T-helper 2 cell treated with Interferon-gamma antibody and Interleukin-4, amounts not matched to agents 5 μg/mL and 100 μg/mL, for 36 hours (primary cell): ENCODE measurements around the gene PLEK.
"Not testable (repeated sequence)": the region's sequence is repeated elsewhere in the genome, so short reads cannot be mapped to it uniquely, and the experiment has no call there.

Source experiments
- DNase-seq: peaks from one replicate; pipeline ENCODE4 v3.0.0; 2021; ENCODE audit warnings: low spot score
- H3K27ac Mint-ChIP-seq: one replicate; pipeline ENCODE4 v1.8.0; 2021; ENCODE audit warnings: mild to moderate bottlenecking, mixed read lengths
- H3K27me3 Mint-ChIP-seq: one replicate; pipeline ENCODE4 v1.8.0; 2021; ENCODE audit warnings: low read depth, mixed read lengths
- H3K36me3 Mint-ChIP-seq: one replicate; pipeline ENCODE4 v1.8.0; 2021; ENCODE audit warnings: low read depth, mixed read lengths
- H3K4me1 Mint-ChIP-seq: one replicate; pipeline ENCODE4 v1.8.0; 2021; ENCODE audit warnings: low read depth, mixed read lengths
- H3K4me3 Mint-ChIP-seq: one replicate; pipeline ENCODE4 v1.8.0; 2022; ENCODE audit warnings: mild to moderate bottlenecking, moderate library complexity, mixed read lengths
- H3K9me3 Mint-ChIP-seq: one replicate; pipeline ENCODE4 v1.8.0; 2021; ENCODE audit warnings: mixed read lengths

PLEK gene

DNA sequence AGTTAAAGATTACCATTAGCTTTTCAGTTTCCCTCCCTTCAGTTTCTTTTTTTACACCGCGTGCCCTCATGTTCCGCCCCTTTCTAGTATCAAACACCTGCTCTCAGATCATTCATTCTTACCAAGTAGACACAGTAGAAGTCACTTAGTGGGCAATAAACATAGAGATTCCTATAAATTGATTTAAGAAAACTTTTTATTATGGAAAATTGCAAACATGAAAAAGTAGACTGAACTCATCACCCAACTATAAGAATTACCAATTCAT, 24.1 kb upstream of the PLEK start:
- Mint-ChIP-seq H3K36me3 (no peaks in the 10 kb centered on the region), H3K27me3 (peaks cover 50% of the 10 kb centered on the region), H3K4me3 (no peak overlapping the region), H3K27ac (no peak overlapping the region), H3K4me1 (no peaks in the 10 kb centered on the region), H3K9me3 (no peaks in the 10 kb centered on the region)
- no peak for DNase-seq

DNA sequence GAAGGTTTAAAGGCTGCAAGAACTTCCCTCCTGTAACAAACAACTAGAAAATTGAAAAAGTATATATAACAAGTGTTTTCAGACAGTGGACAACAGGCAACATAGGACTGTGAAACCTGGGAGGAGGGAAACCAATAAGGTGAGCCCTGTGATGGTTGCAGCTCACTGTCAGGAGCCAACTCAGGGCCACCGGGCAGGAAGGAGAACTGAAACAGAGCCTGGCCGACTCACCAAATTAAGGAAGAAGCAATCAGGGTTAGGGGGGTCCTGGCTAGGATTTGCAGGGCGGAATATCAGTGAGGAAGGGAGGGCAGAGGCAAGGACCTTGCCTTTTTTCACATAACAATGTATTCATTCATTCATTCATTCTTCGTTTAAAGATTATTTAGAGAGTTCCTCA, 23.5 kb upstream of the PLEK start:
- H3K9me3 Mint-ChIP-seq: no peaks in the 10 kb centered on the region
- H3K27me3 Mint-ChIP-seq: peaks cover 56% of the 10 kb centered on the region
- H3K4me3 Mint-ChIP-seq: no peak overlapping the region
- H3K36me3 Mint-ChIP-seq: no peaks in the 10 kb centered on the region
- no peaks in the 10 kb centered on the region for H3K4me1 Mint-ChIP-seq
- H3K27ac Mint-ChIP-seq: no peak overlapping the region
- DNase-seq: no peak

DNA sequence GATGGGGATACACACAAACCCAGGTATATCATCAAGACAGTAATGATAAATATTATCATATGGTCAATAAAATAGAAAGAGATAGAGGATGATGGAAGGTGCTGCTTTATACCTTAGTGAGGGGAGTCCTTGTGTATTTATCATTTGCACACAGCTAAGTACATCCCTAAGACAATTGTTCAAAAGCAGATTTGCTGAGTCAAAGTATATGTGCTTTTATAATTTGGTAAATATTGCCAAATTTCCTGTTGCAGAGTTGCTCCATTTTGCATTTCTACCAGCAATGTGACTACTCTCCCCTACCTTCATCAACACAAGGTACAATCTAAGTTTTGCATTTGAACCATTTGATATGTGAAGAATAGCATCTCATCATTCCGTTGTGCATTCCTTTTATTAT, 22.6 kb upstream of the PLEK start:
- Mint-ChIP-seq H3K27ac (no peak overlapping the region), H3K36me3 (no peaks in the 10 kb centered on the region), H3K27me3 (peaks cover 59% of the 10 kb centered on the region), H3K4me3 (no peak overlapping the region), H3K4me1 (no peaks in the 10 kb centered on the region), H3K9me3 (no peaks in the 10 kb centered on the region)
- no peak for DNase-seq

DNA sequence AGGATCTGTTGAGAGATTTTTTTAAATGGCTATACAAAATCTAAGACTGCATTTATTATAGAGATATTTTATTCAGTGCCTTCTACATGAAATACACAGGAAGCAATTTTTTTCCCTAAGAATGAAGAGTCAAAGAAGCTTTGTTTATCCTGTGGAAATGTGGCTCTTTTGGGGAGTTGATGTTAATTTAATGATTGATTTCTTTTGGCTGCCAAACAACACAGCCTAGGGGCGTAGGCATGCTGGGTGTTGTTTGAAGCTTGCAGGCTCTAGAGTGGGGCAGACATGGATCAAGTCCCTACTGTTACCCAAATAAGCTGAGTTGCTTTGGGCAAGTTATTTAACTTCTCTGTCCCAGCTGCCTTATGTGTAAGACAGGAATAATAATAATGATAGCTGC, 21.1 kb upstream of the PLEK start:
- no peaks in the 10 kb centered on the region for H3K9me3 Mint-ChIP-seq
- DNase-seq: no peak
- no peaks in the 10 kb centered on the region for H3K4me1 Mint-ChIP-seq
- H3K36me3 Mint-ChIP-seq: no peaks in the 10 kb centered on the region
- H3K27me3 Mint-ChIP-seq: peaks cover 63% of the 10 kb centered on the region
- H3K27ac Mint-ChIP-seq: no peak overlapping the region
- H3K4me3 Mint-ChIP-seq: no peak overlapping the region

DNA sequence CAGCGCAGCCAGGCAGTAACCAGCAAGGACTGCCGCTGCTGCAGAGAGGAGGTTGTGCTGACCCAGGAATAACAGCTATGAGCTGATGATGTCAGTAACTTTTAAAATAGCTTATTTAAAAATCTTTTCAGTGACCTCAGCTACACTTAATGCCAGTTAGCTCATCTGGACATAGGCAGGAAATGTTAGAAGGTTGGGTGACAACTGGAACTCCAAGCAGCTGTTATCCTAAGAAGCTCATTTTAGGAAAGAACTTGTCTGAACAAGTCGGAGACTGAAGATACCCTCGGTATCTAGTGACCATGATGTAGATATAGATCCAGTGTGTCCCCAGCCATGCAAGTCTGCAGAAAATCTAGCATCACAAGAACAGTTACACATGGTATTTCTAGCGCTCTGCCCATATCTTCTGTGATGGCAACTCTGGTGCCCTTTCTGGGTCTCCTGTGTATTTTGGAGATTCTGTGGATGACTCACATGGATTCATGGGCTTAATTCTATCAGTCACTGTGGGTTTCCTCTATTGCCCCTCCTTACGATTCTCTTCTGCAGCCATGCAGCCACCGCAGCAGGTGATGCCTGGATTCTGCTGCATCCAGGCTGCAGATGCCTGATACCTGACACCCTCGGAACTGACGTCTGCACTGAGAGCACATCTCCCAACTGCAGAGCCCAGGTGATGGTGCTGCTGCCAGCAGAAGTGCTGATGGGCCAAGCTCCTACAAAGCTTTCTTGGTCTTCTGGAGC, 19.8 kb upstream of the PLEK start:
- H3K9me3 Mint-ChIP-seq: no peaks in the 10 kb centered on the region
- H3K36me3 Mint-ChIP-seq: no peaks in the 10 kb centered on the region
- no peak overlapping the region for H3K27ac Mint-ChIP-seq
- no peaks in the 10 kb centered on the region for H3K4me1 Mint-ChIP-seq
- H3K4me3 Mint-ChIP-seq: no peak overlapping the region
- no peak for DNase-seq
- H3K27me3 Mint-ChIP-seq: peaks cover 59% of the 10 kb centered on the region

DNA sequence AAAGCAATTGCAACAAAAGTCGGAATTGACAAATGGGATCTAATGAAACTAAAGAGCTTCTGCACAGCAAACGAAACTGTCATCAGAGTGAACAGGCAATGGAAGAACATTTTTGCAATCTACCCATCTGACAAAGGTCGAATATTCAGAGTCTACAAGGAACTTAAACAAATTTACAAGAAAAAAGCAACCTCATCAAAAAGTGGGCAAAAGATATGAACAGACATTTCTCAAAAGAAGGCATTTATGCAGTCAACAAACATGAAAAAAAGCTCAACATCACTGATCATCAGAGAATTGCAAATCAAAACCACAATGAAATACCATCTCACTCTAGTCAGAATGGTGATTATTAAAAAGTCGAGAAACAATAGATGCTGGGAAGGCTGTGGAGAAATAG, 16.0 kb upstream of the PLEK start:
- not testable (repeated sequence) for H3K27ac Mint-ChIP-seq, DNase-seq, H3K4me3 Mint-ChIP-seq, H3K4me1 Mint-ChIP-seq, H3K36me3 Mint-ChIP-seq, H3K9me3 Mint-ChIP-seq
- H3K27me3 Mint-ChIP-seq: peaks cover 42% of the 10 kb centered on the region

DNA sequence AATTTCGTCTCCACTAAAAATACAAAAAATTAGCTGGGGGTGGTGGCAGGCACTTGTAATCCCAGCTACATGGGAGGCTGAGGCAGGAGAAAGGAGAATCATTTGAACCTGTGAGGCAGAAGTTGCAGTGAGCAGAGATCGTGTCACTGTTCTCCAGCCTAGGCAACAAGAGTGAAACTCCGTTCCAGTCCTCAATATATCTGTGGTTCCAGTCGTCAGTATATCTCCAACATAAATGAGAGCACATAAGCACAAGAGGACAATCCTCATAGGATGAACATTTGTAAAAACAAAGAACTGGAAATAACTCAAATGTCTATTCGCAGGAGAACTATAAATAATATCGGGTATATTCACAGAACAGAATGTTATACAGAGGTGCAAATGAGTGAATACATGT, 13.1 kb upstream of the PLEK start:
- Mint-ChIP-seq H3K36me3 (no peaks in the 10 kb centered on the region), H3K9me3 (no peaks in the 10 kb centered on the region), H3K27me3 (peaks cover 30% of the 10 kb centered on the region), H3K4me3 (no peak overlapping the region), H3K4me1 (no peaks in the 10 kb centered on the region), H3K27ac (no peak overlapping the region)
- DNase-seq: no peak

DNA sequence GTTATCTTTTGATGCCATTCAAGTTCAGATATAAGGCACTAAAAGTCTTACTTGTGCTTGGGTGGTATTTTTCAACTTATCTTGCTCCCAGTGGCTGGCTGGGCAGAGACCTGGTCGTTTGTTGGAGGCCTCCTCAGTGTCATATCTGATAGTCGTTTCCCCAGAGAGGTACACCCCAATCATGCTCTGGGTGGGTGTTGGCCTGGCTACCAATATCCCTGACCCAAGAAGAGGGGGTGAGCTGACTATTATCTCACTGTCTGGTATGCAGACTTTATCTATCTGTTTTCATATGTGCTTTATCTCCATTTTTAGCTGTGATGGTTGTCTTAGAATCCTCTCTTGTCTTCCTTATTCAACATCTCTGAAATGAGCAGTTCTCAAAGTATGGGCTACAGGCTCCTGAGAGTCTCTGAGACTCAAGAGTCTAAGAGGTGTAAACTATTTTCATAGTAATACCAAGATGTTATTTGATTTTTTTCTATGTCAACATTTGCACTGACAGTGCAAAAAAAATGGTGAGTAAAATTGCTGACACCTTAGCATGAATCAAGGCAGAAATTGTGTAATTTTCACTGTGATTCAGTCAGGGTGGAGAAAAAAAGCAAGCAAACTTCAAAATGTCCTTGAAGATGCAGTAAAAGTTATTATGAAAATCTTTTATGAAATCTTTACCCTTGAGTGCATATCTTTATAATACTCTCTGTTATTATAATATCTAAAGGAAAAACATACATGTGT, 12.3 kb upstream of the PLEK start:
- Mint-ChIP-seq H3K4me3 (no peak overlapping the region), H3K9me3 (no peaks in the 10 kb centered on the region), H3K4me1 (no peaks in the 10 kb centered on the region), H3K27ac (no peak overlapping the region), H3K36me3 (no peaks in the 10 kb centered on the region), H3K27me3 (peaks cover 24% of the 10 kb centered on the region)
- DNase-seq: no peak

DNA sequence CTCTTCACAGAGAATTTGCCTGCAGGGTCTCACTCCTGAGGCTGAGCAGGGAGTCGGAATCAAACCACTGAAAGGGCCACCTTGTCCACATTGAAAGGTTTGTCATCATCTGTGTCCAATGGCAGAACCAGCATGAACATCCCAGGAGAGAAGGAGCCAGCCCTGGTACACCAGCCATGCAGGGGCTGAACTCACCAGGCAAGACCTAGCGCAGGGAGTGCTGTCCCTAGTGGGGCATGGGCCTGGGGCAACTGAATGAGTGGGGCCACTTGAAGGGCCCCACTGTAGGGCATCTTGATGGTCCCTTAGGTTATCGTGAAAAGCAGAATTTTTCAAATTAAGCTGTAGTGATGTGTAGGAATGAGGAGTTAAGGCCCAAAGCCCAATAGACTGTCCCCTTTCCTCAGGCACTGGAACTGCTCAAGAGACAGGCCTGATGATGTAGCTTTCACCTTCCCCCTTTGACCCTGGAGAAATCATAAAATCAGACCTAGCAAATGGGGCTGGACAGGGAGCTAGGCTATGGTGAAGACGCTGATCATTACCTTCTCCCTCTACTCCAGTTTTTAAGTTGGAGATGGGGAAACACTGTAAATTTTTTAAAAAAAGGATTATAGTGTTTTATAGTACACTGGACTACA, 8.4 kb upstream of the PLEK start:
- Mint-ChIP-seq H3K4me3 (no peak overlapping the region), H3K27ac (no peak overlapping the region), H3K27me3 (peaks cover 7% of the 10 kb centered on the region), H3K4me1 (no peaks in the 10 kb centered on the region), H3K9me3 (no peaks in the 10 kb centered on the region), H3K36me3 (no peaks in the 10 kb centered on the region)
- DNase-seq: no peak

DNA sequence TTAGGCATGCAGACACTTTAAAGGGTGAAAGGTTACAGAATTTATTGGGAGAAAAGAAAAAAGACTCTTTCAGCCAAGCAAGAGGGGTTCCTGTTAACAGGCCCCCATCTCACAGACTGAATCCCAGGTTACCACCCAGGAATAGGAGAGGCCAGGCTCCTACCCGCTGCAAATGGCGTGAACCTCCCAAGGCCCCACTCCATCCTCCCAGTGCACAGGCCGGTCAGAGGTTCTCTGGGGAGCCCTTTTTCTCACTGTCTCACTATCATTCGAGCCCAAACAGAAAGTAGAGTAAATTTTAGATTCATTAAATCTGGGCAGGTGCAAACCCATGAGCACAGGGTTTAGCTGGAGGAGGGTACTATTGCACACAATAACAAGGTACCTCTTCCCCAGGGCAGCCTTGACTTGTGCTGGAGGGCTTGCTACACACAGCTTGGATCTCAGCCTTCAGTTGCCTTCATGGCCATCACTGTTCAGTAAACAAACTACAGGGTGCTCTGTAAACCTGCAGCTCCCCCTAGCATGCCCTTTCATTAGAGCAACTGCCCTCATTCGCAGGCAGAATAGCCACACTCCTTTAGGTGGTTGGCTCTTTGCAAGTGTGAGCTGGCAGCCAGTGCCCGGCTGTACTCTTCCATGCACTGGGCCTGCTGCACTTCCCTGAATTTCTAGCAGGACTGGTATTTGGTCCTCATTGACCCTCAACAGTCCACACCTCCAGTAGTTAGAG, 7.3 kb upstream of the PLEK start:
- Mint-ChIP-seq H3K4me1 (peaks cover 9% of the 10 kb centered on the region), H3K4me3 (no peak overlapping the region), H3K36me3 (no peaks in the 10 kb centered on the region), H3K27ac (no peak overlapping the region), H3K9me3 (no peaks in the 10 kb centered on the region), H3K27me3 (peaks cover 7% of the 10 kb centered on the region)
- DNase-seq: no peak

DNA sequence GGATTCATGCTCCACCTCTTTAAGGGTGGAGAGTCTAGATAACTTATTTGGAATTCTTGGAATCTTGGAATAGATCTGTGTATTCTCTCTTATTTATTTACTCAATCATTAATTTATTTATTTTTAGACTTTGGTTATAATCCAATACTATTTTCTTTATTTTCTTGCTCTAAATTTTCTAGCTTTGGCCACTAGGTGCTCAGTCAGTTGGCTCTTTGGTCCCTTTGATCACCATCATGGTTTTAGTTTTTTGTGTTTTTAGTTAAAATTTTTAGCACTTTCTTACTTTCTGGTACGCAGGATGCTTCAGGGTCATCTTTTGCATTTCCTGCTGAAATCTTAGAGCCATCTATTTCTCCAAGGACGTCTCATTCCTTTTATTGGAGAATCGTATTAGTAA, 5.2 kb upstream of the PLEK start:
- Mint-ChIP-seq H3K27me3 (peaks cover 10% of the 10 kb centered on the region), H3K4me1 (peaks cover 9% of the 10 kb centered on the region), H3K9me3 (no peaks in the 10 kb centered on the region), H3K4me3 (no peak overlapping the region), H3K27ac (no peak overlapping the region), H3K36me3 (no peaks in the 10 kb centered on the region)
- DNase-seq: no peak

DNA sequence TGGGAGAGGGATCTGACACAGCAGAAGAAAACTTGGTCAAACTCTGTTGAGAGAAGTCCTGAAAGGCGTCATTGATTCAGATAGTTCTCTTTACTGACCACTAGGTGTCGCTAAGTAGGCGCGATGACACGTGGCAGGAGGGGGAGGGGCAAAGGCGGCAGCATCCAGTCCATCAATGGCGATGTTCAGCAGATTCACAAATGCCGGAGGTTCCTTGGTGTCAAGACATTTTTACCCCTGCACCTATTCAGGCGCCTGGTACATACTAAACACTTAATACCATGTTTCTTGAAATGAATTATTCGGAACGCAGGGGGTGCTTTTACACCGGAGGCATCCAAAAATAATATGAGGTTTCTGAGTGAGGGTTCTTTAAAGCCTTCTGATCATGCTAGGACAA, 3.0 kb upstream of the PLEK start:
- no peaks in the 10 kb centered on the region for H3K36me3 Mint-ChIP-seq
- DNase-seq: peak; percentile 71
- no peak overlapping the region for H3K27ac Mint-ChIP-seq
- peak overlapping the region; percentile 41 for H3K4me3 Mint-ChIP-seq
- H3K4me1 Mint-ChIP-seq: peaks cover 11% of the 10 kb centered on the region
- no peaks in the 10 kb centered on the region for H3K9me3 Mint-ChIP-seq
- H3K27me3 Mint-ChIP-seq: peaks cover 16% of the 10 kb centered on the region

DNA sequence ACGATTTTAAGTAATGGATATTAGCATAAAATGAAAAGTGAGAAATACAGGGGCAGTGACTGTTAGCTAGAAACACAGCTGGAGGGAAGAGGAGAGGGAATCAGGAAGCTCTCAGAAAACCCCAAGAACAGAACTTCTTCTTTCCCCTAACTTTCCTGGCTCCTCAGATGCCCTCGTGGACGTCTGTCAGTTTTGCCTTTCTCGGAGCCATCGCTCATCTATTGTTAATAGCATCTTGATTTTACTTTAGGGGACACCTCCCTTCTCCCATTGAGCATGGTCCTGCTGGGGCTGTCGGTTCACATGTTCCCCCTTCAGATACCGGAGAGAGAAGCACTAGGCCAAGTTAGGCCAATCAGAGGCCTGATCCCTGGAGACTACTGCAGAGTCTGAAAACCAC, 2.3 kb upstream of the PLEK start:
- Mint-ChIP-seq H3K4me3 (no peak overlapping the region), H3K36me3 (no peaks in the 10 kb centered on the region), H3K9me3 (no peaks in the 10 kb centered on the region), H3K4me1 (peaks cover 11% of the 10 kb centered on the region), H3K27me3 (peaks cover 16% of the 10 kb centered on the region), H3K27ac (no peak overlapping the region)
- DNase-seq: no peak

DNA sequence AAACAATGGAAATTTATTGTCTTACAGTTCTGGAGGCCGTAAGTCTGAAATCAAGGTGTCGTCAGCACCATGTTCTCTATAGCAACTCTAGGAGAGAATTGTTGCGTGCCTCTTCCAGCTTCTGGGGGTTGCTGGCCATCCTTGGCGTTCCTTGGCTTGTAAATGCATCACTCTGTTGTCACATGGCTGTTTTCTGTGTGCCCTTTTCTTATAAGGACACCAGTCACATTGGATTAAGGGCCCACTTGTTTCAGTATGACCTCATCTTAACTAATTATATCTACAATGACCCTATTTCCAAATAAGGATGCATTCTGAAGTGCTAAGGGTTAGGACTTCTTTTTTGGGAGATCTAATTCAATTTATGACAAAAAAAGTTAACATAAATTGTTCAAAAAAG, 1.4 kb upstream of the PLEK start:
- Mint-ChIP-seq H3K27me3 (peaks cover 19% of the 10 kb centered on the region), H3K4me3 (no peak overlapping the region), H3K4me1 (peaks cover 11% of the 10 kb centered on the region), H3K27ac (no peak overlapping the region), H3K36me3 (peaks cover 2% of the 10 kb centered on the region), H3K9me3 (peaks cover 3% of the 10 kb centered on the region)
- DNase-seq: no peak
